Neutrophil (primary cell): ENCODE results near the gene MFF.

ENCODE experiments used
- H3K27ac ChIP-seq: fragments of 200-600 bp; sonication (generic); 2 replicates; pipeline ENCODE4 v1.5.1; 2016; ENCODE audit warnings: mild to moderate bottlenecking, moderate library complexity
- H3K27me3 ChIP-seq: fragments of 200-600 bp; sonication (generic); 2 replicates; pipeline ENCODE4 v1.6.0; 2016; ENCODE audit warnings: mild to moderate bottlenecking
- H3K36me3 ChIP-seq: fragments of 200-600 bp; sonication (generic); 2 replicates; pipeline ENCODE4 v1.5.1; 2017
- H3K4me1 ChIP-seq, 2 experiments: fragments of 200-600 bp in 1 of 2; sonication (generic) in 1 of 2; 1 replicate in 1 of 2; 2 replicates in 1 of 2; pipeline versions ENCODE4 v1.5.1 to v1.6.1; 2013 to 2016; ENCODE audit warnings: low read depth in 1 of 2, low read length in 1 of 2, mild to moderate bottlenecking in 1 of 2, moderate library complexity in 1 of 2; ENCODE audit not compliant: control insufficient read depth in 1 of 2, insufficient read depth in 1 of 2
- H3K4me3 ChIP-seq, 2 experiments: fragments of 200-600 bp in 1 of 2; sonication (generic) in 1 of 2; 1 replicate in 1 of 2; 2 replicates in 1 of 2; pipeline ENCODE4 v1.5.1; 2013 to 2016; ENCODE audit warnings: low read depth in 1 of 2, low read length in 1 of 2, mild to moderate bottlenecking in 1 of 2, moderate library complexity in 1 of 2
- H3K9me3 ChIP-seq: fragments of 200-600 bp; sonication (generic); 2 replicates; pipeline ENCODE4 v1.5.1; 2016
- TF ChIP-seq, protein P1 (sequence below): fragments of 200-600 bp; sonication (generic); IDR thresholded peaks from 2 replicates; pipeline ENCODE4 v1.5.1; 2016; ENCODE audit warnings: antibody characterized with exemption

MFF gene

DNA sequence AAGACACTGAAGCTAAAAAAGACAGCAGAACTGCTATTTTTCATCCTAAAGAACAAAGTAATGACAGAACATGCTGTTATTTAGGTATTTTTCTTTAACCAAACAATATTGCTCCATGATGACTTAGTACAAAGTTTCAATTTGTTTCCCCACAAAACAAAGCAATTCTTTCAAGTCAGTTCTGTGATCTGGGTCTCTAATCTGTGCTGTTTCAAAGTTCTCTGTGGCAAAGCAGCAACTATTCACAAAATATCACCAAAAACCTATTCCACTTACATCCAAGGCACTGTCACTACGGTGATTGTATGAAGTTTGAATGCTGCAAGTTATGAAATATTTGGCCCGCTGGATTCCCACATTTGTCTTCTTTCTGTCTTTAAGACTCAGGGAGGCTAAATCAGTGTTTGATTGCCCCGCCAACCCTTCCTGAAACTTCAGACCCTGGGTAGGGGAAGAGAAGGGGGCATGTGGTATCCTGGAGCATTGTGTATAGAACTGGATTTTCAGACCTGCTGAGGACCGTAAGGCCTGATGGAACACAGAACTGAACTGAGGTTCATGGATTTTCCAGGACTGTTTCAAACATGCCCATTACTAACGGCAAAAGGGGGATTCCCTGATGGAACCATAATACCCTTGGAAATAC, 13.1 kb upstream of the MFF start:
- no peak overlapping the region for H3K4me3 ChIP-seq
- H3K27ac ChIP-seq = no peak overlapping the region
- TF ChIP-seq, protein P1, sequence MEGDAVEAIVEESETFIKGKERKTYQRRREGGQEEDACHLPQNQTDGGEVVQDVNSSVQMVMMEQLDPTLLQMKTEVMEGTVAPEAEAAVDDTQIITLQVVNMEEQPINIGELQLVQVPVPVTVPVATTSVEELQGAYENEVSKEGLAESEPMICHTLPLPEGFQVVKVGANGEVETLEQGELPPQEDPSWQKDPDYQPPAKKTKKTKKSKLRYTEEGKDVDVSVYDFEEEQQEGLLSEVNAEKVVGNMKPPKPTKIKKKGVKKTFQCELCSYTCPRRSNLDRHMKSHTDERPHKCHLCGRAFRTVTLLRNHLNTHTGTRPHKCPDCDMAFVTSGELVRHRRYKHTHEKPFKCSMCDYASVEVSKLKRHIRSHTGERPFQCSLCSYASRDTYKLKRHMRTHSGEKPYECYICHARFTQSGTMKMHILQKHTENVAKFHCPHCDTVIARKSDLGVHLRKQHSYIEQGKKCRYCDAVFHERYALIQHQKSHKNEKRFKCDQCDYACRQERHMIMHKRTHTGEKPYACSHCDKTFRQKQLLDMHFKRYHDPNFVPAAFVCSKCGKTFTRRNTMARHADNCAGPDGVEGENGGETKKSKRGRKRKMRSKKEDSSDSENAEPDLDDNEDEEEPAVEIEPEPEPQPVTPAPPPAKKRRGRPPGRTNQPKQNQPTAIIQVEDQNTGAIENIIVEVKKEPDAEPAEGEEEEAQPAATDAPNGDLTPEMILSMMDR = no peak
- H3K9me3 ChIP-seq = no peaks in the 10 kb centered on the region
- no peaks in the 10 kb centered on the region for H3K36me3 ChIP-seq
- no peaks in the 10 kb centered on the region for H3K27me3 ChIP-seq
- no peaks in the 10 kb centered on the region for H3K4me1 ChIP-seq

DNA sequence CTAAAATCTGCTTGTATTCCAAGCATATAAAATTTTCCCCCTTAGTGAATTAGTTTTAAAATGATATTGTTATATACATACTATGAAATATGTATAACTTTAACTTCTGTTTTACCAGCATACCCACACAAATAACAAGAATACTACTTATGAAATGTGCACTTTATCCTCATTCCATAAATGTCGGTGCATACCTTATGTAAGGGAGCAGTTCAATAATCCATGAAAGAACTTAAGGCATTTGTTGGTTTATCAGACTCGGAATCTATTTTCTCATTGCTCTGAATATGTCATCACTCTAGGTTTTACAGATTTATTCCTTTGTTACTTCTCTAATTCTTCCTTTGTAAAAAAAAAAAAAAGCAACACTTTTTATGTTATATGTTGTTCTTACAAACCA, 12.5 kb upstream of the MFF start:
- TF ChIP-seq, protein P1 = no peak

DNA sequence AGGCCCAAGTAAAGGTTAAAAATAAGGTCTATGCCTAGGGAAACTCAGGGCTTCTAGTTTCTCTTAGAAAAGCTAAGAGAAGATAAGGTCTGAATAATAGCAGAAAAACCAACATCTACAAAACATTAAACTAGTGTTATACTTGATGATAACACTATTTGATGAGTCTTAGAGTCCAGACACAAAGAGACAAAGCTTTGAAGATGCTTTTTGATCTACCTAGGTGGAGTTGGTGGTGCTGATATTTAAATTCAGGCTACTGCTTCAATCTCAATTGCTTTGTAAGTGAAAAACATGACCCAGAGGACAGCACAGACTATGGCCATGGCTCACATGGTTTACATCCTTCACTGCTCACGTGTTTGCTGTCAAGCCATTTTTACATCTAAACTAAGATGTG, 11.7 kb upstream of the MFF start:
- H3K9me3 ChIP-seq = no peaks in the 10 kb centered on the region
- TF ChIP-seq, protein P1 = no peak
- no peak overlapping the region for H3K27ac ChIP-seq

More for the DNA sequence above, 12.5 kb upstream of the MFF start:
- no peaks in the 10 kb centered on the region for H3K36me3 ChIP-seq
- H3K4me1 ChIP-seq = no peaks in the 10 kb centered on the region
- no peaks in the 10 kb centered on the region for H3K9me3 ChIP-seq
- H3K4me3 ChIP-seq = no peak overlapping the region
- no peaks in the 10 kb centered on the region for H3K27me3 ChIP-seq
- H3K27ac ChIP-seq = no peak overlapping the region

DNA sequence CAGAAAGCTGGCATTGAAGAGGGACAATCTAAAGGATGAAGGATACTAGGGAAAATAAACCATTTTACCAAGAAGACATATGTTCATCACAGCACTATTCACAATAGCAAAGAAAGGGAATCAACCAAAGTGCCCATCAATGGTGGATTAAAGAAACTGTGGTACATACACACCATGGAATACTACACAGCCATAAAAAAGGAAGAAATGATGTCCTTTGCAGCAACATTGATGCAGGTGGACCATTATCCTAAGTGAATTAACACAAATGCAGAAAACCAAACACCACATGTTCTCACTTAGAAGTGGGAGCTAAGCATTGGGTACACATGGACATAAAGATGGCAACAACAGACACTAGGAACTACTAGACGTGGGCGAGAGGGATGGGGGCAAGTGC, 7.2 kb upstream of the MFF start:
- H3K9me3 ChIP-seq = no peaks in the 10 kb centered on the region
- TF ChIP-seq, protein P1 = no peak
- no peak overlapping the region for H3K4me3 ChIP-seq
- H3K36me3 ChIP-seq = no peaks in the 10 kb centered on the region
- H3K27me3 ChIP-seq = peaks cover 10% of the 10 kb centered on the region
- no peak overlapping the region for H3K27ac ChIP-seq
- no peaks in the 10 kb centered on the region for H3K4me1 ChIP-seq

More for the DNA sequence above, 11.7 kb upstream of the MFF start:
- H3K4me3 ChIP-seq = no peak overlapping the region
- no peaks in the 10 kb centered on the region for H3K4me1 ChIP-seq
- no peaks in the 10 kb centered on the region for H3K36me3 ChIP-seq
- H3K27me3 ChIP-seq = no peaks in the 10 kb centered on the region

DNA sequence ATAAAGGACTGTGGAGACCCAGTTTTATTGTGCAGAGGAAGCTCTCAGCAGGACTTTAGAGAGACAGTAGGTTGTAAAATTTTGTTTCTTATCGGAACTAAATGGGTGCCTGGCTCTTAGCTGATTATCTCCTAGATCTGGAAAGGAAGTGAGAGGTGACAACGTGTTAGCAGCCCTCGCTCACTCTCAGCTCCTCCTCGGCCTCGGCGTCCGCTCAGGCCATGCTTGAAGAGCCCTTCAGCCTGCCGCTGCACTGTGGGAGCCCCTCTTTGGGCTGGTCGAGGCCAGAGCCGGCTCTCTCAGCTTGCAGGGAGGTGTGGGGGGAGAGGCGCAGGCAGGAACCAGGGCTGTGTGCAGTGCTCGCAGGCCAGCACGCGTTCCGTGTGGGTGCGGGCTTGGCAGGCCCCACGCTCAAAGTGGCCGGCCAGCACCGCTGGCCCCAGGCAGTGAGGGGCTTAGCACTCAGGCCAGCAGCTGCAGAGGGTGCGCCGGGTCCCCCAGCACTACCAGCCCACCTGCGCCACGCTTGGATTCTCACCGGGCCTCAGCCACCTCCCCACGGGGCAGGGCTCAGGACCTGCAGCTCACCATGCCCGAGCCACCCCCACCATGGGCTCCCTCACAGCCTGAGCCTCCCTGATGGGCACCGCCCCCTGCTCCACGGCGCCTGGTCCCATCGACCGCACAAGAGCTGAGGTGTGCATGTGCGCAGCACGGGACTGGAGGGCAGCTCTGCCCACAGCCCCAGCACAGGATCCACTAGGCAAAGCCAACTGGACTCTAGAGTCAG, 4.6 kb upstream of the MFF start:
- peaks cover 12% of the 10 kb centered on the region for H3K27me3 ChIP-seq
- H3K4me3 ChIP-seq = no peak overlapping the region
- no peaks in the 10 kb centered on the region for H3K9me3 ChIP-seq
- TF ChIP-seq, protein P1 = no peak
- H3K27ac ChIP-seq = no peak overlapping the region
- H3K36me3 ChIP-seq = no peaks in the 10 kb centered on the region
- peaks cover 6 to 7% of the 10 kb centered on the region in 2 experiments for H3K4me1 ChIP-seq
